DOHH2 (cell line): ENCODE measurements around the gene JHY.
A peak's percentile ranks its signal among the peaks of the same experiment; 100 is the strongest.

ENCODE experiments used
- H3F3A ChIP-seq: fragments of 200-600 bp; sonication (generic), shearing (Covaris generic); 2 replicates; pipeline ENCODE4 v1.6.0; 2016; ENCODE audit warnings: antibody characterized with exemption, mild to moderate bottlenecking; ENCODE audit not compliant: control insufficient read depth, insufficient read depth
- H3K27ac ChIP-seq: fragments of 200-600 bp; sonication (generic); 2 replicates; pipeline ENCODE4 v1.5.1; 2014; ENCODE audit warnings: low read depth, mild to moderate bottlenecking, low read length, moderate library complexity
- H3K27me3 ChIP-seq: fragments of 200-600 bp; sonication (generic); 2 replicates; pipeline ENCODE4 v1.6.1; 2014; ENCODE audit warnings: mild to moderate bottlenecking, low read length, mixed read lengths; ENCODE audit not compliant: control insufficient read depth
- H3K36me3 ChIP-seq: fragments of 200-600 bp; sonication (generic); 2 replicates; pipeline ENCODE4 v1.6.1; 2014; ENCODE audit warnings: mild to moderate bottlenecking, low read length, moderate library complexity, mixed read lengths; ENCODE audit not compliant: control insufficient read depth
- H3K4me1 ChIP-seq: fragments of 200-600 bp; sonication (generic); 2 replicates; pipeline ENCODE4 v1.6.1; 2014; ENCODE audit warnings: mild to moderate bottlenecking, low read length, mixed read lengths; ENCODE audit not compliant: control insufficient read depth
- H3K4me2 ChIP-seq: fragments of 200-600 bp; sonication (generic); 2 replicates; pipeline ENCODE4 v1.6.0; 2014; ENCODE audit warnings: mild to moderate bottlenecking, low read length, moderate library complexity
- H3K4me3 ChIP-seq: fragments of 200-600 bp; sonication (generic); 2 replicates; pipeline ENCODE4 v1.5.1; 2014; ENCODE audit warnings: mild to moderate bottlenecking, low read length, mixed read lengths
- H3K79me2 ChIP-seq: fragments of 200-600 bp; sonication (generic); 2 replicates; pipeline ENCODE4 v1.6.1; 2014; ENCODE audit warnings: mild to moderate bottlenecking, low read length, mixed read lengths; ENCODE audit not compliant: control insufficient read depth
- H3K9me2 ChIP-seq: fragments of 200-600 bp; sonication (generic); replicated peaks from 2 replicates; pipeline ENCODE4 v1.6.1; 2014; ENCODE audit warnings: mild to moderate bottlenecking, low read length, mixed read lengths; ENCODE audit not compliant: control insufficient read depth
- H3K9me3 ChIP-seq: fragments of 200-600 bp; sonication (generic); 2 replicates; pipeline ENCODE4 v1.6.1; 2014; ENCODE audit warnings: antibody characterized with exemption, low read length, mixed read lengths; ENCODE audit not compliant: control insufficient read depth, insufficient read depth
- H4K20me1 ChIP-seq: fragments of 200-600 bp; sonication (generic); 2 replicates; pipeline ENCODE4 v1.6.0; 2014; ENCODE audit warnings: low read depth, mild to moderate bottlenecking, antibody characterized with exemption, low read length, moderate library complexity; ENCODE audit not compliant: control insufficient read depth, insufficient read depth
- EZH2phosphoT487 ChIP-seq: fragments of 200-600 bp; sonication (generic); IDR thresholded peaks from 2 replicates; pipeline ENCODE4 v1.6.1; 2017; ENCODE audit warnings: borderline replicate concordance, mild to moderate bottlenecking, antibody characterized with exemption, low read length, moderate library complexity, mixed read lengths
- TF ChIP-seq, protein P1 (sequence below): fragments of 200-600 bp; sonication (generic); IDR thresholded peaks from one replicate; pipeline ENCODE4 v1.5.1; 2014; ENCODE audit warnings: antibody characterized with exemption, mild to moderate bottlenecking, low read depth, low read length; ENCODE audit not compliant: poor library complexity, severe bottlenecking

Gene JHY

DNA sequence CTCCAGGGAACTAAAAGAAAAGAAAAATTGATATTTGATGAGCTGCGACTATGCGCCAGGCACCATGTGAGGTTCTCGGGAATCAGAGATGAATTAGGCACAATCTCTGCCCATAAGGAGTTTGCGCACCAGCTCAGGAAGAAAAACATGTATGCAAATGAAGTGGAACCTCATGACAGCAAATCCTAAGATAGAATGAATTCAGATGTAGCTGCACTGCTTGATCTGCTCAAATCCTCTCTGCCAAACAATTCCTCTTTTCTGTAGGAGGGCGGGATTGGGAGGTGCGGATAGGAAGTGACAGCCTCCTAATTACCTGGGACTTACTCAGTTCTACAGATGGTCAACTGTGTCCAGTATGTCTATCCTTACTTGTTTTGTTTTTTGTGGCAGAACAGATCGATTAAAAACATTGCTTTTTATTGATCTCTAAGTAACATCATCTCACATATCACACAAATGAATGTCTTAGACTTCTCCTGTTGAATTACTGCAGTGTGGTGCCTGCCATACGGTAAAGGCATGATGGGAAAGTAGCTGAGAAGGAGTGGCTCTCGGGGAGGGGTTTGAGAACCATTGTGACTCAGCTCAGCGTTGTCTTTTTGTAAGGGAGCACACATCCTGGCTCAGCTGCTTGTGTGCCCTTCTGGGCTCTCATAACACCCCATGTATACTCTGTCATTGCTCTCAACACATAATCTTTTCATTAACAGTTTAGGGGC is 30.3 kb upstream of the JHY start:
- peak overlapping the region; percentile 19; the same call in 1 of the 2 replicates for H3K4me2 ChIP-seq
- H3K9me2 ChIP-seq: no peaks in the 10 kb centered on the region
- H4K20me1 ChIP-seq: no peaks in the 10 kb centered on the region
- TF ChIP-seq EZH2phosphoT487: no peak
- TF ChIP-seq, protein P1, sequence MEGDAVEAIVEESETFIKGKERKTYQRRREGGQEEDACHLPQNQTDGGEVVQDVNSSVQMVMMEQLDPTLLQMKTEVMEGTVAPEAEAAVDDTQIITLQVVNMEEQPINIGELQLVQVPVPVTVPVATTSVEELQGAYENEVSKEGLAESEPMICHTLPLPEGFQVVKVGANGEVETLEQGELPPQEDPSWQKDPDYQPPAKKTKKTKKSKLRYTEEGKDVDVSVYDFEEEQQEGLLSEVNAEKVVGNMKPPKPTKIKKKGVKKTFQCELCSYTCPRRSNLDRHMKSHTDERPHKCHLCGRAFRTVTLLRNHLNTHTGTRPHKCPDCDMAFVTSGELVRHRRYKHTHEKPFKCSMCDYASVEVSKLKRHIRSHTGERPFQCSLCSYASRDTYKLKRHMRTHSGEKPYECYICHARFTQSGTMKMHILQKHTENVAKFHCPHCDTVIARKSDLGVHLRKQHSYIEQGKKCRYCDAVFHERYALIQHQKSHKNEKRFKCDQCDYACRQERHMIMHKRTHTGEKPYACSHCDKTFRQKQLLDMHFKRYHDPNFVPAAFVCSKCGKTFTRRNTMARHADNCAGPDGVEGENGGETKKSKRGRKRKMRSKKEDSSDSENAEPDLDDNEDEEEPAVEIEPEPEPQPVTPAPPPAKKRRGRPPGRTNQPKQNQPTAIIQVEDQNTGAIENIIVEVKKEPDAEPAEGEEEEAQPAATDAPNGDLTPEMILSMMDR: no peak
- no peaks in the 10 kb centered on the region for H3K36me3 ChIP-seq
- H3K79me2 ChIP-seq: no peaks in the 10 kb centered on the region
- peaks cover 6% of the 10 kb centered on the region for H3K4me1 ChIP-seq
- no peaks in the 10 kb centered on the region for H3F3A ChIP-seq
- no peak overlapping the region for H3K4me3 ChIP-seq
- H3K27ac ChIP-seq: no peak overlapping the region
- peaks cover 15% of the 10 kb centered on the region; the same call in 1 of the 2 replicates for H3K27me3 ChIP-seq
- H3K9me3 ChIP-seq: no peaks in the 10 kb centered on the region

- no peak overlapping the region for H3K4me2 ChIP-seq
- peaks cover 15% of the 10 kb centered on the region; the same call in 1 of the 2 replicates for H3K27me3 ChIP-seq
- H3K27ac ChIP-seq: no peak overlapping the region
- no peaks in the 10 kb centered on the region for H3F3A ChIP-seq
- H3K4me1 ChIP-seq: peaks cover 6% of the 10 kb centered on the region
- no peak overlapping the region for H3K4me3 ChIP-seq
- H3K36me3 ChIP-seq: no peaks in the 10 kb centered on the region
- H3K9me3 ChIP-seq: no peaks in the 10 kb centered on the region
- no peaks in the 10 kb centered on the region for H4K20me1 ChIP-seq
- no peaks in the 10 kb centered on the region for H3K79me2 ChIP-seq
- no peaks in the 10 kb centered on the region for H3K9me2 ChIP-seq
- no peak for TF ChIP-seq EZH2phosphoT487
- TF ChIP-seq, protein P1: no peak
Measured at GRCh38 chr11:122852796-122853160, 29.8 kb upstream of the JHY start.

DNA sequence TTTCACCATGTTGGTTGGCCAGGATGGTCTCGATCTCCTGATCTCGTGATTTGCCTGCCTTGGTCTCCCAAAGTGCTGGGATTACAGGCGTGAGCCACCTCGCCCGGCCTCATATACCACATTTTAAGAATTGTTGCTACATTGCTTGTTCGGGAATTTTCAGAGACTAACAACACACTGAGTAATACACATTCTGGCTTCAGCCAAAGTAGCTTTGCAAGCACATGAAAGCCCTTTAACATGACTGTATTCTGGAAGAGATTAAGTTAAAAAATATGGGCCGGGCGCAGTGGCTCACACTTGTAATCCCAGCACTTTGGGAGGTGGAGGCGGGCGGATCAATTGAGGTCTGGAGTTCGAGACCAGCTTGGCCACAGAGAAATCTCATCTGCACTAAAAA is 29.3 kb upstream of the JHY start:
- Histone ChIP-seq H3K4me1 (peaks cover 6% of the 10 kb centered on the region), H4K20me1 (no peaks in the 10 kb centered on the region), H3F3A (no peaks in the 10 kb centered on the region), H3K36me3 (no peaks in the 10 kb centered on the region), H3K4me2 (no peak overlapping the region), H3K9me3 (no peaks in the 10 kb centered on the region), H3K4me3 (no peak overlapping the region), H3K27ac (no peak overlapping the region), H3K9me2 (no peaks in the 10 kb centered on the region), H3K79me2 (no peaks in the 10 kb centered on the region), H3K27me3 (peaks cover 15% of the 10 kb centered on the region; the same call in 1 of the 2 replicates)
- TF ChIP-seq, protein P1: no peak
- TF ChIP-seq EZH2phosphoT487: no peak
